Bronchus fibroblast of lung (primary cell): ENCODE results near the gene OR2AJ1. TPM values are rescaled to one million over a fixed set of nuclear protein-coding genes. Genes with fewer than 3 reads are reported as not detected.

Experiments
- total RNA-seq: library from RNA; depleted of rRNA; stranded (reverse); fragments of >200 nt; gene quantifications from 2 replicates; pipeline ENCODE4 v1.2.3, GENCODE V29; 2015

OR2AJ1 gene, protein sequence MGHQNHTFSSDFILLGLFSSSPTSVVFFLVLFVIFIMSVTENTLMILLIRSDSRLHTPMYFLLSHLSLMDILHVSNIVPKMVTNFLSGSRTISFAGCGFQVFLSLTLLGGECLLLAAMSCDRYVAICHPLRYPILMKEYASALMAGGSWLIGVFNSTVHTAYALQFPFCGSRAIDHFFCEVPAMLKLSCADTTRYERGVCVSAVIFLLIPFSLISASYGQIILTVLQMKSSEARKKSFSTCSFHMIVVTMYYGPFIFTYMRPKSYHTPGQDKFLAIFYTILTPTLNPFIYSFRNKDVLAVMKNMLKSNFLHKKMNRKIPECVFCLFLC
- total RNA-seq: not detected in 2 replicates

DNA sequence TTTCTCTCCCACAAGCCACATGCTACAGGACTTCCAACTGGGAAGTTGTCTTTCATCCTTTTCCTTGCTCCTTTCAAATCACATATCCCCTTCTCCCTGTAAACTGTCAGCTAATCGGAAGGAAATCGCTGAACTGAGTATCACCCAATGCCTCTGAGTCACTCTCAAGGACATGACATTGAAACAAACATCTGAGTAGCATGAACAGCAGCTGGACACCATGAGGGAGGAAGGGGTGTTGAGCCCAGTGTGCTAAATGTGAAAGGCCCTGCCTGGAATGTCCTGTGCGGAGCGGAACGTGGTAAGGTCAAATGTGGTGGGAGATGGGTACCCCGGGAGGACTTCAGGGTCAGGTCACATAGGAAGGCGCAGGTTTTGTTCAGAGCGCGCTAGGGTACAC, at the start of gene OR2AJ1:
TSS of gene OR2AJ1 (plus strand) at position 22 of the 400 bp plus-strand sequence. CDS start 8,880 bp downstream, outside the sequence.

GRCh38 chr1:247895163-247895637, 29.5 kb upstream of the OR2AJ1 start, which contains the start of gene OR2W3:
OR2W3 (plus strand) TSS chr1:247895587; CDS start chr1:247895587, 0 bp downstream.

DNA sequence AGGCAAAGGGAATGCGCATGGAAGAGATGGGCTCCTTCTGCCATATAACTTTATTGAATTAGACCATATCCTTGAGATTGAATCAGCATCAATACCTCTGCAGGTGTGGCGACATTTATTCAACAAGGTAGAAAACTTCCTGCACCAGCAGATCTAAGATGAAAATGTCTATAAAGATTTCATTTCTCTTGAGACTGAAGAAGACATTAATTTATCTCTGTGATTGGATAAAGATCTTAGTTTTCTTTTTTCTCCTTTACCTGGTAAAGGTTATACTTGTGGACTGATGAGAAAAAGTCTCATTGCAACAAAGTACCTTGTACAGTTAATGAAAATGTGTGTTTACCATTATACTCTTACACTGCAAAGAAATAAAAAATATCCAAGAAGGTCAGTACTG, 4.7 kb upstream of the OR2AJ1 start, which contains the start of gene OR2T8:
TSS of gene OR2T8 (plus strand) at position 301 of the 400 bp plus-strand sequence. CDS start 766 bp downstream, outside the sequence.

DNA sequence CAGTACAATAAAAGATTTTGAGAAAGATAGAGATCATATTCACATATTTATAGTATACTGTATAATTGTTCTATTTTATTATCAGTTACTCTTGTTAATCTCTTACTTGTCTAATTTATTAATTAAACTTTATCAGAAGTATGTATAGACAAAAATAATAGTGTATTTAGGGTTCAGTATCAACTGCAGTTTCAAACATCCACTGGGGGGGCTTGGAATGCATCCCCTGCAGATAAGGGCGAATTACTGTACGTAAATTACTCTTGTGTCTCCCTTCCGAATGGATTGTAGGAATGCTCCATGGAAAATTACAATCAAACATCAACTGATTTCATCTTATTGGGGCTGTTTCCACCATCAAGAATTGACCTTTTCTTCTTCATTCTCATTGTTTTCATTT, 23.9 kb downstream of the OR2AJ1 start, which contains the start of gene OR2L8:
TSS of gene OR2L8 (plus strand) at position 301 of the 400 bp plus-strand sequence. CDS start at position 301, 0 bp downstream.

DNA sequence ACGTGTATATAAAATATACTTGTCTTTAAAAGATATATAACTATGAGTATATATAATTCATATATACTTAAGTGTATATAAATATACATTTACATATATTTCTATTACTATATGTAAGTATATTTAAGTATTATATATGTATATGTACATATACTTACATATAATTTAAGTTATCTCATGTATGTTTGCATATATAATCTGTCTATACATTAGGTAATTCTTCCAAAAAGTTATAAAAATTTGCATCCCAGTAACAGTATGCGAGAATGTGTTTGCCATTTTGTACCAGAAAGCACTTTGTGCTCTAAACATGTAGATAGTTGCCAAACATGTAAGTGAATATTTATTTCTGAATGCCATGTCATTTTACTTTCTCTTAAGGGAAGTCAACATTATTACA, 40.2 kb downstream of the OR2AJ1 start, which contains the start of gene OR2AK2:
TSS of gene OR2AK2 (plus strand) at position 301 of the 400 bp plus-strand sequence. CDS start 144 bp downstream, outside the sequence.

Other genes with a start within 250 kb of the OR2AJ1 start
- not detected in 2 replicates for gene OR13G1, start 245.2 kb upstream of the OR2AJ1 start, total RNA-seq
- gene OR6F1, start 208.2 kb upstream of the OR2AJ1 start, total RNA-seq: not detected in 2 replicates
- not detected in 2 replicates for gene OR14K1, start 186.3 kb upstream of the OR2AJ1 start, total RNA-seq
- gene OR14A2, start 176.7 kb upstream of the OR2AJ1 start, total RNA-seq: not detected in 2 replicates
- gene OR1C1, start 164.3 kb upstream of the OR2AJ1 start, total RNA-seq: not detected in 2 replicates
- gene OR14A16, start 100.8 kb upstream of the OR2AJ1 start, total RNA-seq: not detected in 2 replicates
- gene OR11L1, start 83.0 kb upstream of the OR2AJ1 start, total RNA-seq: not detected in 2 replicates
- gene TRIM58, start 67.7 kb upstream of the OR2AJ1 start, total RNA-seq: not detected in 2 replicates
- not detected in 2 replicates for gene OR2W3, start 29.3 kb upstream of the OR2AJ1 start, total RNA-seq
- not detected in 2 replicates for gene OR2T8, start 4.6 kb upstream of the OR2AJ1 start, total RNA-seq
- gene OR2L8, start 24.0 kb downstream of the OR2AJ1 start, total RNA-seq: not detected in 2 replicates
- not detected in 2 replicates for gene OR2AK2, start 40.3 kb downstream of the OR2AJ1 start, total RNA-seq
- gene OR2L5, start 88.8 kb downstream of the OR2AJ1 start, total RNA-seq: not detected in 2 replicates
- not detected in 2 replicates for gene OR2L2, start 105.2 kb downstream of the OR2AJ1 start, total RNA-seq
- not detected in 2 replicates for gene OR2L3, start 121.9 kb downstream of the OR2AJ1 start, total RNA-seq
- gene OR2L13, start 170.3 kb downstream of the OR2AJ1 start, total RNA-seq: not detected in 2 replicates
- gene OR2M5, start 220.3 kb downstream of the OR2AJ1 start, total RNA-seq: not detected in 2 replicates
- gene OR2M2, start 249.9 kb downstream of the OR2AJ1 start, total RNA-seq: not detected in 2 replicates